Mammary epithelial cell (primary cell): ENCODE results near the gene PCBP3.

Source experiments
- EZH2 ChIP-seq: IDR thresholded peaks from 2 replicates; pipeline ENCODE4 v1.6.1; 2012; ENCODE audit warnings: low read length, inconsistent platforms, borderline replicate concordance
- TF ChIP-seq, protein P1 (sequence below), 2 donors: IDR thresholded peaks in 1 of 2; conservative IDR thresholded peaks in 1 of 2; 2 replicates each; pipeline ENCODE4 v1.5.1; 2011 to 2012; ENCODE audit warnings: inconsistent platforms in 2 of 2, low read length in 2 of 2, mild to moderate bottlenecking in 2 of 2, control low read depth in 1 of 2, low read depth in 1 of 2; ENCODE audit not compliant: insufficient read depth in 1 of 2; ENCODE audit errors: extremely low read depth in 1 of 2

DNA sequence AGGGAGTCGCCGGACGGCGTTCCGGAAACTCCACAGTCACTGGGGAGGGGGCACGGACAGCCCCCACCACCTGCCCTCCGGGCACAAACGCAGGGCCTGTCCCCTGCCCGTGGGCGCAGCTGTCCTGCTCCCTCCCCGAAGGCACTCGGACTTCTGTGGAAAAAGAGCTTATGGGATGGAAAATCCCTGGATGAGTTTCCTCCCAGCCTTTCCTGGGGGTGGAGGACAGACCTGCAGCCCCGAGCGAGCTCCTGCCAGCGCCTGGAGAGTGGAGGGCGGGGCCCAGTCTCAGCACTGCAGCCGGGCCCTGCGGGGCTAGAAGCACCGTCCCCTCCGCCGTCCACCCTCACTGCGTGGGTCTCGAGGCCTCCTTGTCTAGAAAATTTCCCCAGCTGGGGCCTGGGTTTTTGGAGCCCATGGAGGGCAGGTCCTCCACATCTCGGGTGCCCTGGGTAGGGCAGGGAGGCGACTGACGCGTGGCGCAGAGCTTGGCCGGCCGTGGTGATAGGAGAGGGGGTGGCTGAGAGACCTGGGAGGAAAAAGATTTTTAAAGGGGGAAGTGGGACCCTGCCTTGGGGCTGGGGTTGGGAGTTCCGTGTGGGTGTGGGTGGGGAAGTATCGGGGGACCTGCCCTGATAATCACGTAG is 331.6 kb downstream of the PCBP3 start:
- TF ChIP-seq, protein P1, sequence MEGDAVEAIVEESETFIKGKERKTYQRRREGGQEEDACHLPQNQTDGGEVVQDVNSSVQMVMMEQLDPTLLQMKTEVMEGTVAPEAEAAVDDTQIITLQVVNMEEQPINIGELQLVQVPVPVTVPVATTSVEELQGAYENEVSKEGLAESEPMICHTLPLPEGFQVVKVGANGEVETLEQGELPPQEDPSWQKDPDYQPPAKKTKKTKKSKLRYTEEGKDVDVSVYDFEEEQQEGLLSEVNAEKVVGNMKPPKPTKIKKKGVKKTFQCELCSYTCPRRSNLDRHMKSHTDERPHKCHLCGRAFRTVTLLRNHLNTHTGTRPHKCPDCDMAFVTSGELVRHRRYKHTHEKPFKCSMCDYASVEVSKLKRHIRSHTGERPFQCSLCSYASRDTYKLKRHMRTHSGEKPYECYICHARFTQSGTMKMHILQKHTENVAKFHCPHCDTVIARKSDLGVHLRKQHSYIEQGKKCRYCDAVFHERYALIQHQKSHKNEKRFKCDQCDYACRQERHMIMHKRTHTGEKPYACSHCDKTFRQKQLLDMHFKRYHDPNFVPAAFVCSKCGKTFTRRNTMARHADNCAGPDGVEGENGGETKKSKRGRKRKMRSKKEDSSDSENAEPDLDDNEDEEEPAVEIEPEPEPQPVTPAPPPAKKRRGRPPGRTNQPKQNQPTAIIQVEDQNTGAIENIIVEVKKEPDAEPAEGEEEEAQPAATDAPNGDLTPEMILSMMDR (conservative IDR thresholded peaks at IDR 0.05 in 1 of 2, IDR thresholded peaks at IDR 0.05 in 1 of 2; ENCODE audit: extremely low read depth in 1 of 2, insufficient read depth in 1 of 2, low read depth in 1 of 2, low read length in 2 of 2): no peak
- no peak for TF ChIP-seq EZH2
